ENCODE measurements around the gene RNF214. TPM values are rescaled to one million over a fixed set of nuclear protein-coding genes. Genes with fewer than 3 reads are reported as not detected.

The RNF214 gene
- total and polyA plus RNA-seq, 2 of the 13 experiments (the other 11 are each of a cell fraction or from before 2014, with no cell fraction given), result 10.7 to 12.6 TPM

DNA sequence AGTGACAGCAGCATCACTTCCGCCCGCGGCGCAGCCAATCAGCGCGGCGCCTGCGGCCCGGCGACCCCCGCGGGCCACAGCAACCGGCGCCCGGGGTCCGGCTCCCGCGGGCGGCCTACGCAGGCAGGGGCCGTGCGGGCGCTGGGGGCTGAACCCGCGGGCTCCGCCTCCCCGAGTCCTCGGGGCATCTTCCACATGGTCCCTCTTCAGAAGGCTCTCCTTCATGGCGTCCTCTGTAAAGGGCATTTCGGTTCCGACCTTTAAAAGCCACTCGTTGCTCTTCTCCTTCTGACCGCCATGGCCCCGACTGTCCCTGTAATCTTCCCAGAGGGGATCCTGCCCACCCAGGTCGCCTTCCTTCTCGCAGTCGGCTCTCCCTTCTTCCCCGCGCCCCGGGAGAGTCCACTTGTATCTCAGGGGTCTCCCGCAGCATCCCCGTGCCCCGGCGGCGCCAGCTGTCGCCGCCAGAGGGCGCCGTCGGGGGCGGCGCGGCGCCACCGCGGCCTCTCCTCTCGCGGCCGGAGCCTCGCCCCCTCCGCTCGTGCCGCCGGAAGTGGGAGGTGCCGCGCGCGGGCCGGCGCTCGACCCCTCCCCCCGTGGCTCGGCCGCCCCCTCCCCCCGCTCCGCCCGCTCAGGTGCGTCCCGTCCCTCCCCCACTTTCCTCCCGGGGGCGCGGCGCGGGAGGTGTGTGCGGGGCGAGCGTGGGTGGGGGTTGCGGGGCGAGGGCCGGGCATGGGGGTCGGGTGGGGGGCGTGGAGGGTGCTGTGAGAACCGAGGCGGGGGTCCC is at the start of gene RNF214 (continued):
- TF ChIP-seq ZNF639 (CRISPR knock-in tag; conservative IDR thresholded peaks at IDR 0.05) (peak; percentile 87), IRX3 (CRISPR knock-in tag; IDR thresholded peaks at IDR 0.05; ENCODE audit: borderline replicate concordance, low read depth) (no peak), MAF1 (CRISPR knock-in tag; IDR thresholded peaks at IDR 0.05; ENCODE audit: borderline replicate concordance) (0 out of 2 replicates have a peak, but pooled peaks have one; percentile 20), SP5 (CRISPR knock-in tag; IDR thresholded peaks at IDR 0.05; ENCODE audit: borderline replicate concordance, low read depth) (peak; percentile 42; the same call in 1 of the 2 replicates), RARG (CRISPR knock-in tag; IDR thresholded peaks at IDR 0.05; ENCODE audit: low read depth) (no peak), ATAD3A (CRISPR knock-in tag; IDR thresholded peaks at IDR 0.05) (no peak), ZSCAN21 (CRISPR knock-in tag; IDR thresholded peaks at IDR 0.05; ENCODE audit: borderline replicate concordance) (0 out of 2 replicates have a peak, but pooled peaks have one; percentile 12), PAF1 (CRISPR knock-in tag; IDR thresholded peaks at IDR 0.05) (no peak), FOXC1 (CRISPR knock-in tag; IDR thresholded peaks at IDR 0.05; ENCODE audit: borderline replicate concordance) (no peak), NFYC (CRISPR knock-in tag; IDR thresholded peaks at IDR 0.05) (peak; percentile 63; the same call in 1 of the 2 replicates), ZNF281 (CRISPR knock-in tag; IDR thresholded peaks at IDR 0.05; ENCODE audit: borderline replicate concordance) (peak; percentile 85), SOX5 (CRISPR knock-in tag; IDR thresholded peaks at IDR 0.05; ENCODE audit: borderline replicate concordance) (no peak), ZNF616 (CRISPR knock-in tag; IDR thresholded peaks at IDR 0.05; ENCODE audit: low read depth) (no peak), HBP1 (CRISPR knock-in tag; IDR thresholded peaks at IDR 0.05; ENCODE audit: low read depth) (0 out of 2 replicates have a peak, but pooled peaks have one; percentile 67), SAP130 (CRISPR knock-in tag; IDR thresholded peaks at IDR 0.05; ENCODE audit: low read depth) (peak; percentile 75), NFKB2 (CRISPR knock-in tag; IDR thresholded peaks at IDR 0.05; ENCODE audit: borderline replicate concordance) (peak; percentile 50; the same call in 1 of the 2 replicates), WIZ (CRISPR knock-in tag; IDR thresholded peaks at IDR 0.05) (no peak), RBFOX2 (IDR thresholded peaks at IDR 0.05; ENCODE audit: low read depth, low read length) (peak; percentile 31; the same call in 1 of the 2 replicates), RFXANK (CRISPR knock-in tag; IDR thresholded peaks at IDR 0.05) (no peak), ZNF563 (CRISPR knock-in tag; IDR thresholded peaks at IDR 0.05) (peak; percentile 43; the same call in 1 of the 2 replicates), HDAC1 (CRISPR knock-in tag; IDR thresholded peaks at IDR 0.05) (peak; percentile 9; the same call in 1 of the 2 replicates), CHD2 (IDR thresholded peaks at IDR 0.05; ENCODE audit: low read depth, low read length) (peak; percentile 23; the same call in 1 of the 2 replicates)
- TF ChIP-seq, protein P1, sequence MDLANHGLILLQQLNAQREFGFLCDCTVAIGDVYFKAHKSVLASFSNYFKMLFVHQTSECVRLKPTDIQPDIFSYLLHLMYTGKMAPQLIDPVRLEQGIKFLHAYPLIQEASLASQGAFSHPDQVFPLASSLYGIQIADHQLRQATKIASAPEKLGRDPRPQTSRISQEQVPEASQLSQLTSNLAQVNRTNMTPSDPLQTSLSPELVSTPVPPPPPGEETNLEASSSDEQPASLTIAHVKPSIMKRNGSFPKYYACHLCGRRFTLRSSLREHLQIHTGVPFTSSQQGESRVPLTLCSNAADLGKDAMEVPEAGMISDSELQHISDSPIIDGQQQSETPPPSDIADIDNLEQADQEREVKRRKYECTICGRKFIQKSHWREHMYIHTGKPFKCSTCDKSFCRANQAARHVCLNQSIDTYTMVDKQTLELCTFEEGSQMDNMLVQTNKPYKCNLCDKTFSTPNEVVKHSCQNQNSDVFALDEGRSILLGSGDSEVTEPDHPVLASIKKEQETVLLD (CRISPR knock-in tag; IDR thresholded peaks at IDR 0.05; ENCODE audit: low read depth), result peak; percentile 97

Measured in HepG2 (cell line).